Activated CD4-positive, alpha-beta T cell treated with anti-CD3 and anti-CD28 coated beads for 4 hours (primary cell): Measurements from ENCODE around the gene PPFIA2.

Experiments
- DNase-seq, 2 donors: peaks; one replicate each; pipeline ENCODE4 v3.0.0-alpha.2; 2020

Gene PPFIA2

DNA sequence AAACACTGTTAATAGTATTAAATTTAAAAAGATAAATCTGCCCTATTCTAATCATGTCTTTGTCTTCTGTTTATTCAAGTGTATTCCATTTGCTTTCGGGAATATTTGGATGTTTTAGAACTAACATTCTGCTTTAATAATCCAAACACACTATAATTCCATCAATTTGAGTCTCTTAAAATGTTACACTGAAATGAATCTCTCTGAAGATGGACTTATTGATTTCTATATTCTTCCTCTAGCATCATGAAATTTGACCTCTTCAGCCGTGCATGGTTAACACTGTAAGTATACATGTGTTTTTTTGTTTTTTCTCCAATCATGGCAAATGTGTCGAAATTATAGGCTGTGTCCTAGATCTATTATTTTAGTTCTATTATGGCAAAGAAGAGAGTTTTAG lies 342.1 kb downstream of the PPFIA2 start:
- DNase-seq, result no peak

DNA sequence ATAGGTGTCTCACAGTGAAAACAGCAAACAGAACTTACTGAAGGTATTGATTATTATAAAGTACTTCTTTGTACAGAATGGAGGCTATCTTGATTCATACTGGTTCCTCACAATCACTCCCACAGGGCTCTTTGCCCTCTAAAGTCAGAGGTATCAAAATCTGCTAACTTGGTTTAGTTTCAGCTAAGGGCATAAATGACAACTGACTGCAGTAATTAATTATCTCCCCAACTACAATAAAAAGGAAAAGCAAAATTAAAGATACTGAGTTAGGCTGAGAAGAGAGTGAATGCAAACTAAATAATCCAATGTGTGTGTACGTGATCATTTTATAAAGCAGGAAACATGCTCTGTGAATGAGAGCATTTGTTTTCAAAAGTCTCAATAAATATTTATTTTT lies 342.6 kb downstream of the PPFIA2 start:
- DNase-seq, result no peak

DNA sequence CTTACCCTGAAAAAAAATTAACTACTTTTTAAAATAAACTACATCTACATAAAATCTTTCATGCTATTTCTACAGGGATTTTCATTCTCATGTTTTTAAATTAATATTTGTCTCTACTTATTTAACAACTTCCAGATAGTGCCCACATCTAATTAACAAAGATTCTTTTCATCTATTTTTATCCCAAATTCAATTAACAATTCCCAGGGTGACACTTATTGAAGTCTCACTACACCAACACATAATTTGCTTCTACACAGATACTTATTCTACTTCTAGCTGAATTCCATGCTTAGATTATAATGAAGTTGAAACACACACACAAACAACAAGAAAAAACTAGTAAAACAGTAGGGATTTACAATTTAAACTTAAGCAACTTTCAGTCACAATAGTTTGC lies 344.7 kb downstream of the PPFIA2 start:
- no peak for DNase-seq

DNA sequence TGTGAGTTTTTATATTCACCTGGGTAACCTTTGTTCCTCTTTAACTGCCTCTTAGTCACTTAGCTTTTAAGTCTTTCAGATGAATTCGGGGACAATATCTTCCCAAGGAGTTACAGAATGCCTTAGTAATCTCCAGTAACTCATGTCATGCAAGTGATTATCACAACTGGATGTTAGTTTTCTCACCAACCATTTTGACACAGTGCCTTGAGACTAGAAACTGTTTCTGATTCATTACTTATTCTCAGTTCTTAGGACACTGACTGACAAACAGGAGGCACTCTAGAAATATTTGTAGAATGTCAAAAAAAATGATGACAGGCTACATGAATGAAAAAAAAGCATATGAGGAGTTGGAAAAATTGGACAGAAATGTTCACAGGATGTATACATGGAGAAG lies 346.2 kb downstream of the PPFIA2 start:
- no peak for DNase-seq

DNA sequence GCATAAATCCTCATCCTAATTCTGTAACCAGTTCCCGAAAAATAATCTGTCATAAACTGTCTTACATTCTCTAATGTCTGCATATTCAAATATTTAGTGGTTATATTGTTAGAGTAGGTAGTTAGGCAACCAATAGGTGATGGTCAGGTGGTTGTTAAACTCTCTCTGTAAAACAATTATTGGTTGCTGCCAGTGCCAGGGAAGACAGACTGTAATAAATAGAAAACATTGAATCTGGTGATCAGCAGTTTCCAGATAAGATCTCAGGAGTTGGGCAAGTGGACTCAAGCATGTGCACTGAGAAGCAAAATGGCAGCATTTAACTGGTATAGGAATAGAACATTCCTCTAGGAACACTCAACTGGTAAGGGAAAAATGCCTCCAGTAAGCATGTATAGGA lies 355.8 kb downstream of the PPFIA2 start:
- no peak for DNase-seq

DNA sequence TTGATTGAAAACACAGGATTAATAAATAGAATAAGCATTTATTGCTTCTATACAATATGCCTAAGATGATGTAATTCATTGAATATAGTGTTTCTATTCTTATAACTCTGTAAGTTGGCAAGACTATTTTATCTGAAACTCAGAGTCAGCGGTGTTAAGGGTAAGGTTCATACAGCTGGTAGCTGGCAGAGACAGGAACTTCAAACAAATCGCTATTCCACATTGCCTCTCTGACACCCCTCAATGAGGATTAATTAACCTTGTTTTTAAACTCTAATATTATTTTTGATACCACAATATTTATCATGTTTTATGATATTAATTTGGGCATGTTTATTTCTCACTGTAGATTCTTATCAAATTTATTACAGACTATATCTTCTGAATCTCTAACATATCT lies 357.9 kb downstream of the PPFIA2 start:
- no peak for DNase-seq

DNA sequence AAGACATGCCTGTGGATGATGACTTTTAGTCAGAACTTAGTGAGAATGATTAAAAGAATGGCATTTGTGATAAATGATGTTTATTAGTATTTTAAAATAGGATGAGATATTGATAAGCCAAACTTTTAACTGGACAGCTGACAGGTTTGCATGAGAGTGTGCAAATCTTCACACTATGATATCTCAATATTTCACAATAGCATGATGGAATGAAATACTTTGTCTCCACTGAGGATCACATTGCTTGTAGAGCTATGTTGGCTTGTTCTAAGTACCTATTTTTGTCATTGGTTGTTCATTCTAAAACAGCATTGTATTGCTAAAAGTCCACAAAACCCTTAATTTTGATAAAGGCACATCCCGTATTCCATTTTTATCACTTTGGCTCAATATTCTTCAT lies 359.1 kb downstream of the PPFIA2 start:
- no peak for DNase-seq

DNA sequence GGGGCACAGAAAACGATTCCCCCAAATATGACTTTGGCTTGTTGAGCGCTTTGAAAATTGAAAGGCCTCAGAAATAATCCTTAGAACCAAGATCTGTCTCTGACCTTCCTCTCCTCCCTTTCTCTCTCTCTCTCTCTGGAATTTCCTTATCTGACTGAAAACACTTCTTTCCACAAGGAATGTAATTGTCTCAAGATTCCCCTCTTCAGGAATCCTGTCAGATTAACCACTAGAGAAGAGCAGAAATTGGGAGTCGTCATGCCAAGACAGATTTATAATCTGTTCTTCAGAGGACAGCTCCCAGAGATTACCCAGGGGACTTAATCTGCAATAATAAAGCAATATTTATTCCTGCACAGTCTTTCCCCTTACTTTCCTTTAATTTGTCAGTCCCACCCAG lies 363.7 kb downstream of the PPFIA2 start:
- no peak for DNase-seq

DNA sequence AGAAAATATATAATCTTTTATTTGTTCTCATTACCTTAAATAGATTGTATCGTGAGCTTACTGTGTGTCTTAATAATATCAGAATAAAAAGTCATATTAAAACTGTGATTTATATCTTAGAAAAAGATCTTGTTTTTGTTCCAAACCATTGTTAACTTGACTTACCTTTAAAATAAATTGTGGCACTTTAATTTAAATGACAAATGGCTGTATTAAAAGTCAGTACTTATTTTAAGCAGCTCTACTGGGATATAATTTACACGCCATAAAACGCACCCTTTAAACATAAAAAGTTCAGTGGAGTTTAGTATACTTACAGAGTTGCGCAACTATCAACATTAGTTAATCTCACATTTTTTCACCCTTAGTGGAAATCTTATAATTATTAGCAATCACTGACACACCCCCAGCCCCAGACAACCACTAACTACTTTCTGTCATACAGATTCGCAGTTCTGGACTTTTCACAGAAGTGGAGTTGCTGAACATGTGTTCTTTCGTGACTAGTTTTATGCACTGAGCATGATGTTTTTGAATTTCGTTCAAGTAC lies 369.5 kb downstream of the PPFIA2 start:
- DNase-seq, result no peak

DNA sequence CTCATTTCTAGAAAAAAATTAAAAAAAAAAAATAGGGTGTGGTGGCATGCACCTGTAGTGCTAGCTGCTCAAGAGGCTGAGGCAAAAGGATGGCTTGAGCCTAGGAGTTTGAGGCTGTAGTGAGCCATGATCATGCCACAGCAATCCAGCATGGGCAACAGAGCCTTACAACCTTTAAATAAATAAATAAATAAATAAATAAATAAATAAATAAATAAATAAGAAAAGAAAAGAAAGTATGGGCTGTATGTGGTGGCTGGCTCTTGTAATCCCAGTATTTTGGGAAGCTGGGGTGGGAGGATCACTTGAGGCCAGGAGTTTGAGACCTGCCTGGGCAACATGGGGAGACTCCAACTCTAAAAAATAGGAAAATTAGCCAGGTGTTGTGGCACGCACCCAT lies 373.0 kb downstream of the PPFIA2 start:
- no peak for DNase-seq

DNA sequence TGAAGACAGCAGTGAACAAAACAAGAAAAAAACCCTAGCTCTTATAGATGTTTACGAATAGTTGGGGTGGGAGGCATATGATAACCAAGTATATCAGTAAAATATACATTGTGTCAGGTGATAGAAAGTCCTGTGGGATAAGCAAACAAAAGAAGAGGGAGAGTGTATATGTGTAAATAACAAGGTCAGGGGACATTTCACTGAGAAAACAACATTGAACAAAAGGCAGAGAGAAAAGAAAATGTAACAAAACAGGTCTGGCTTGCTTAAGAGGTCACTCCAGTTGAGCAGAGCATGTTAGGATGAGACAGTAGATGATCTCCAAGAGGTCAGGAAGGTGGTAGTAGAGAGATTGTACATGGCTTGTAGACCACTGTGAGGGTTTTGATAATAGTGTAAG lies 377.2 kb downstream of the PPFIA2 start:
- no peak for DNase-seq

DNA sequence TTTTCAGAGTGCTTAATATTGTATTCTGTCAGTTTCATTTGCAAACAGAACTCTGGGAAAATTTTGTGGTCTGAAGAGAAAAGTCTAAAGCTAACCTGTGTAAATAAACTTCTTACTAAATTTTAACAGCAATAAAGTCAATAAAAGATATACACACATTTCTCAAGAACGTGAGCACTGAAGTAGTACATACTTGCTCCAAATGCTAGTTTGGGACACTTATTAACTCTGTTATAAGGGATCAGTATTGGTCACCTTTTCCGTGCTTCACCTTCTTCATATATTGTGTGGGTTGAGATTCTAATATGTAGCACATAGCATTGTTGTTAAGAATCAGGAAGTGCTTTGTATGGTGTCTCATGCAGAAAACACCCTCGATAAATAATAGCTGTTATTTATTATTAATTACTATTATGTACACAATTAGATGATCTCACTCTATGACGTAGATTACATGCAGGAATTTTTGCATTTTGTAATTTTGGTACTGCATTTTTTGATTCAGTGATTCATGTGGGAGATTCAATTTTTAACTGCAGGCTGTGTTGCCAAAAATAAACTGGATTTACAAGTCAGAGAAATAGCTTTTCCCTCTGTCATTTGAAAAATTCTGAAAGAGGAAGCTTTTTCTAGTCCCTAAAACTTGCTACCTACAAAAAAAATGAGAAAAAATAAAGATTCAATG lies 380.4 kb downstream of the PPFIA2 start:
- DNase-seq, result no peak

DNA sequence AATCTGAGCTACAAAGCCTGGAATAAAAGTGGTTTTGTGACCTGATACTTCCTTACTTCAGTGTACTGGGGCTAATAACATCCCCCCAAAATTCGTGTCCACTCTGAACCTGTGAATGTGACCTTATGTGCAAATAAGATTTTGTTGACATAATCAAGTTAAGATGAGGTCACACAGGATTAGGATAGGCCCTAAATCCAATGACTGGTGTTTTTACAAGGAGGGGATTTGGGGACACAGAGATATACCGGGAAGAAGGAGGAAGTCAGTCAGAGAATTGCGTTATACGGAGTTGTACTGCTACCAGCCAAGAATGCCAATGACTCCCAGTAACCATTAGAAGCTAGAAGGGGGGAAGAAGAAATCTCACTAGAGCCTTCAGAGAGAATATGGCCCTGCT lies 381.4 kb downstream of the PPFIA2 start:
- DNase-seq, result no peak

DNA sequence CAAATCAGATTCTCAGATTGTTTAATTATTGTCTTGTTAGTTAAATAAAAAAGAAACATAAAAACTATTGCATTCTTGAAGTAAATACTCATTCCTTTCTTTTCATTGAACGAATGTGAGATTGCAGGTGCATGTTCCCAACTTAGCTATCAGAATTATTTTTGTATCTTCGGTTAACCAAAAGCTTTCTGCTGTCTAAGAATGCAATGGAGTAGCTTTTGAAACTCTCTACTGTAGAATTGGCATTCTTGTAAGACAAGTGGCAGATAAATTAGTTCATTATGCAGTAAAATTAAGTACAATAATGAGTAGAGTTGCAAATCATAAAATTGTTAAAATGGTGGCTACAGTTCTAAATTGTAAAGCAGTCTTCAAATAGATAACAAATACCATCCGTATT lies 383.2 kb downstream of the PPFIA2 start:
- DNase-seq, result no peak

DNA sequence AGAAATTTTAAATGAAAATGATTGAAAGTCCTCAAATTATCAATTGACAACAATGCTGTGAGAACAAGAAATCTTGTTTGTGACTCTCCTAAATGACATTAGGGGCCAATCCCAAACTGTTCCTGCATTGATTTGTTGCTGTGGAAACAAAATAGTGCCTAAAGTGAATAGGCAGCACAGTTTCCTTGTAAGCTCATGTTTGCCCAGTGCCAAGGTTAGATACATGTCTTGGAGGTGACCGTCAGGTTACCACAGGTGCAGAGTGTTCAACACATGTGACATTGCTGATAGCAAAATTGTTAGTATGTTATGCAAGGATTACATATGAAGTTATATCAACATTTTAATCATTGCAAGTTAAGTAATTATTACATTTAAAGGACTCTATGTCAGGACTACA lies 388.7 kb downstream of the PPFIA2 start:
- DNase-seq, result no peak

DNA sequence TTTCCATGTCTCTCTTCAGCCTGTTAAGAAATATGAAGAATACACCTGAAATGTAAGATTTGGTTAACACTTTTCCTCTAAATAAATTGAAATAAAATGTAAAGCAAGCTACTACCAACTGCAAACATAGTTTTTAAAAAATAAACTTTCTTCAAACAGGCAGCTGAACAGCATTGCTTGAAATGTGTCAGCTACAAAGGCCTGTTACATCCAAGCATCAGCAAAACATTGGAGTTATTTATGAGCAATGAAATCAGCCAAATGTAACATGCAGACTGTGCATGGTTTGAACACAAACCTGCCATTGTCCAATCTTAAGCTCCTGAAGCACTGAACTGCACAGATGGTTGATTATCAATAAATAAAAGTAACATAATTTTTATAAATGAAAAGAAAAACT lies 390.0 kb downstream of the PPFIA2 start:
- DNase-seq, result no peak

DNA sequence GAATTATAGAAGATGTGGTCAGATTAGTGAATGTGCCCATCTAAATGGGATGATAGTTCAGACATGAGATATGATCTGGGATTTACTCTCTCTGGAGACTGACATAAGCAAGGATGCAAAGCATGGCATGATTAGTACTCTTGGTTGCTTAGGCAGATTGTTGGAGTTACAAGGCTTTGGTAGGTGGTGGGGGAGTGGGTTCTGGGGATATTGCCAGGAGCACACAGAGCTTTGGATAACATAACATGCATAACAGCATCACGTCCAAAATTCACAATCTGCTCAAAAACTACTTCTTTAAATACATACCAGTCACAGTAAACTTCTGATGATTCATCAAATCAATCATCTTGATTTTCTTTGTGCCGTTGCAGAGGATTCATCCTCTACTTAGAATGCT lies 393.9 kb downstream of the PPFIA2 start:
- no peak for DNase-seq

DNA sequence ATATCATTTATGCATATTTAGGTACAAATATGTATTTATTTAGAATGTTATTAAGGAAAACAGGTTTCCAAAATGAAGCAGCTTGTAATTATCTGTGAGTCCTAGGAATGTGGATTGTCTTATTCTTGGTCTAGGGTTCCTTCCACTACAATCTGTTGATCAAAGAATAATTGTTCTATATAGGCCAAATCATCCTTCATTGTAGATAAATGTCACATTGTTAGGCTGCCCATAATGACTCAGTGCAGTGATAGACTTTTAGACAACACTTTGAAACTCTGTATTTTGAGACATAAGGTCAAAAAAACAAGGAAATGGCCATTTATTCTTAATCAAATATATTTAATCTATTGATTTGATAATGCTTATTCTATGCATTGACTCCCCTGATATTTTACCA lies 398.2 kb downstream of the PPFIA2 start:
- DNase-seq, result no peak

DNA sequence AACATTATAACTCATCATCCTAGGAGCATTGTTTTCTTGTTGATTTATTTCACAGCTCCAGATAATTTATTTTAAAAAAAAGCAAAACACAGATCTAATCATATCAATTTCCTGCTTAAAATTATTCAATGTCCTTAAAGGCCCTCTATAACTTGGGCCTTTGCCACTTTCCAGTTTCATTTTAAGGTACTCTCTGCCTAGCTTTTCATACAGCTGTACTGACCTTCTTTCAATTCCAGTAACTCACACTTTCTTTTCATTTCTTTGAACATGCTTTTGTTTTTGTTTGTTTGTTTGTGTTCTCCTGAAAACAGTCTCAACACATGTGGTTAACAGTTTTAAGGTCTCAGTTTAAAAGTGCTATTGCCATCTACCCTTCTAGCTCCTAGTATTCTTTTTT lies 399.4 kb downstream of the PPFIA2 start:
- DNase-seq, result no peak

DNA sequence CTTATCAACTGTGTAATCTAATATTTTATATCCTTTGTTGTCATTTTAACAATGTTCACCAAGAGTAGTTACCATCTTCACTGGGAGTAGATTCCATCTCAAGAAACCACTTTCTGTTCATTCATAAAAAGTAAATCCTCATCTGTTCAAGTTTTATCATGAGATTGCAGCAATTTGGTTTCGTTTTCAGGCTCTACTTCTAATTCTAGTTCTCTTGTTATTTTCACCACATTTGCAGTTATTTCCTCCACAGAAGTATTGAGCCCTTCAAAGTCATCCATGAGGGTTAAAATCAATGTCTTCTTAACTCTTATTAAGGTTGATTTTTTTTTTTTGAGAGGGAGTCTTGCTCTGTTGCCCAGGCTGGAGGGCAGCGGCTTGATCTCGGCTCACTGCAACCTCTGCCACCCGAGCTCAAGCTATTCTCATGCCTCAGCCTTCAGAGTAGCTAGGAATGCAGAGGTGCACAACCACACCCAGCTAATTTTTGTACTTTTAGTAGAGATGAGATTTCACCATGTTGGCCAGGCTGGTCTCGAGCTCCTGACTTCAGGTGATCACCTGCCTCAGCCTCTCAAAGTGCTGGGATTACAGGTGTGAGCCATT lies 404.7 kb downstream of the PPFIA2 start:
- no peak for DNase-seq

DNA sequence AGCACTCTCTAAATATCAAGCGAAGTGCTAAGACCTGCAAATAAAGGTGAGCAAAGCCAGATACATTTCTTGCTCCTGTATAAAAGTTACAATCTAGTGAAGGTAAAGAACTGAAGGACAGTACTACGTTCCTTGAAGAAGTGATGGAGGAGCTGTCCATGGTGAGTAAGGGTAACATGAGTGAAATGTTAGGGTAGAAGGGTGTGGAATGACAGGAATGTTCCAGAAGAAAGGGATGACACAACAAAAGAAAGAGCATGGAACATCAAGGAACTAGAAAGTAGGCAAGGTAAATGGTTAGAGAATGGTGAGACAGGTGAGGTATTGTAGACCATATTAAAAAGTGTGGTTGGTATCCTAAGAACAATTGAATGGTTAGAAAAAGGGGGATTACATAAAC lies 408.8 kb downstream of the PPFIA2 start:
- no peak for DNase-seq

DNA sequence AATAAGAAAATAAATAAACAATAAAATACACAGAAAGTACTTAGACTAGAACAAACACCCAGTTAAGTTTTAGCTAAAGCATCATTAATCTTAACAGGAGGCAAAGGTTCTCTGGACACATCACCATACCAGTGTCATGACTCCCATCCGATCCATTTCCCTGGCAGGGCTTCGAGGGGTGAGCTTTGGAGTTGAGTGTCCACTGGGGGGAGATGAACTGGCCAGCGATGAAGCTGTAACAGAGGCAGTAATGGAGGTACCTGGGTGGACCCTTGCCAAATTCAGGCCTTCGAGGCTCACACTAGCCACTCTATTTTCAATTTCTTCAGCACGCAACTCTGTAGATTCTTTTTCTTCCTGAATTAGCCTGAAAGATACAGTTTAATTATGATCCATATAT lies 411.7 kb downstream of the PPFIA2 start:
- no peak for DNase-seq

DNA sequence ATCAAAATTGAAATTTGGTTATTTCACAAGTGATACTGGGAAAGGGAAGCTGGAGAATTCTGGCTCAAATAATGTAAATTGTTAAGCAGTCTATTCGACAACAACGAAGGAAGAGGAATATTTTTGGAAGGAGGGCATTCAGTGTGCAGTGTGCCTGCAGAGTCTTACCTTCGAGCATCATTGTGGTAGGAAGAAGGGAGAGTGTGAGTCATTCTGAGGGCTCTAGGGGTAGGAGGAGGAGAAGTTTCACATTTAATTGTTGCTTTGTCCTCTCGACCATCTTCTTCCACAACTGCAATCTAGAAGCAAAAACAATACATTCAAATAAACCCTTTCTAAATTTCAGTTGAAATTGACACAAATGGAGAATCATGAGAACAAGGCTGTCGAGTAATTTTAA lies 418.2 kb downstream of the PPFIA2 start:
- DNase-seq, result no peak

DNA sequence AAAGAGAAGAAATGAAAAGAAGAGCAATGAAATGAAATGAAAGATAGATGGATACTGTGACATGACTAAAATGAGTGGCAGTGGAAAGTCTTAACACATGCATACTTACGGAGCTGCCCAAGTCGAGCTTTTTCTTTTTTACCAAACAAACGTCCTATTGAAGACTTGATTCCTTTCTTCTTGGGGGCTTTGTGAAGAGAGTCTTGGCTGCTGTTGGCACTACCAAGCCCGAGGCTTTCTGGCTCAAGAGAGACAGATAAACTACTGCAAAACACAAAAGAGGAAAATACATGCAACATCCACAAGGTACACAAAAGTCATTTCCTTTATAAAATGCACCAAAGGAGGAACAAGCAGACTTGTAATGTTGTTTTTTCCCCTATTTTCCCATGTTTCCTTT lies 420.1 kb downstream of the PPFIA2 start:
- no peak for DNase-seq

DNA sequence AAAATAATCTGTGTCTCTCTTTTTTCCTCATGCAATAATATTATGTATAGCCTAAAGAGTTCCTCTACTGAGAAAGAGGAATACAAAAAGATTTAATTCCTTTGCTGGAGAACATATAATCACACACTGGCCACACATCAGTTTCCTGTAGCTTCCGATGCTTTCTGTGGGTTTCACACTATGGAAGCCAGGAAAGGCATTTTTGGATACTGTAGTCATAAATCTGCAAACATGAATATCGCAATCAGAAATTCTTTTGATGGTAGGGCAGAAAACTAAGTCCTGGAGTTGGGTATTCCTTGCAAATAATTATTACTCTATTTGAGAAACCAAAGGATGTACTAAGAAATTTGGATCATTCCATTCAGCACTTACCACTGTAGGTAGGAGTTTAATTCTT lies 421.3 kb downstream of the PPFIA2 start:
- no peak for DNase-seq
